GM18526 (cell line): Measurements from ENCODE around the gene CYSTM1.

Source experiments
- POLR2A ChIP-seq: IDR thresholded peaks from 3 replicates; pipeline ENCODE4 v1.6.1; 2011; ENCODE audit not compliant: insufficient read length; ENCODE audit errors: extremely low read depth

CYSTM1 gene

GRCh38 chr5:140235791-140236551 is 61.0 kb downstream of the CYSTM1 start:
- TF ChIP-seq POLR2A = no peak

DNA sequence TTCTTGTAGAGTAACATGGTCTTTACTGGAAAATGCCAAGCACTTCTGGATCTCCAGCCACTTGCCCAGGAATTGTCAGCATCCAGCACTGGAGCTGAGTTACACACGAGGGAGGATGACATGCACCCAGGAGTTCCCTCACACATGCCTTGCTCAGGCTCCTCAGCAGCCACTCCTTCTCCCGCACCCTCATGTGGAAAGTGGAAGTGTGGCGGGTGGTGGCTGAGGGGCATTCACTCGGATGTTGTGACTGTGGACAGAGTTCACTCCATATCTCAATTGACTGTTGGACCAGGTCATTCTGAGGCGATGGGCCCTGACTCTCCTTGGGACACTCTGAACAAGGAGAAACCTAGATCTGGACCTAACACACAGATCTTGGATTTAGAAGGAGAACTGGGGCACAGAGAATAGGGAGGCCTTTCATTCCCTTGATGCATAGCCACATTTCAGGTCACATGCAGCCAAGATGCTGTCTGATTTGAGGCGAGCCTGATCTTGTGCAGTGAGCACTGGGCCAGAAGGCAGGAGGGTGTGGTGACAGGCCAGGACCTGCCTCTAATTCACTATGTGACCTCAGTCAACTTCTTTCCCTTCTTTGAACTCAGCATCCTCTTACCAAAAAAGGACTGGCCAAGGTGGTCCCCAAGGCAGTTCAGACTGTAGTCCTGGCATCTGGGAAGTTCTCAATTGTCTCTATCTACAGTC is 62.1 kb downstream of the CYSTM1 start:
- no peak for TF ChIP-seq POLR2A

DNA sequence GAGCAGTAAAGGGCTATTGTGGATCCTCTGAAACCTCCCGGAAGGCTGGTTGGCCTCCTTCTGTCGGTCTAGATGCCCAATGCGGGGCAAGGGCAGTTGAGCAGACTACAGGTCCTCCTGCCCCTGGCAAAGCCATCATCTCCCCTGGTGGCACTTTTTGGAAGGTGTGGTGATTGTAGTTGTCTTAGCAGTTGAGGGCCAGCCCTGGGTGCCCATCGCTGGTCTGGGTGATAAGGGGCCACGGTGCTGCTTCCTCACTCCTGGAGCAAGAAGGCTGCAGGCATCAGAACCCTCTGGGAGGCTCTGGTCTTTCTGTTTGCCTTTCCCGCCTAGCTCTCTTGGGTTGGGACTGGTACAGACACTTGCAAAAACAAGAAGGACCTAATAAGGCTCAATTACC is 63.8 kb downstream of the CYSTM1 start:
- TF ChIP-seq POLR2A = no peak

GRCh38 chr5:140239461-140239860 is 64.5 kb downstream of the CYSTM1 start:
- no peak for TF ChIP-seq POLR2A

- TF ChIP-seq POLR2A = no peak
These were observed 65.1 kb downstream of the CYSTM1 start for GRCh38 chr5:140239939-140240700.

- TF ChIP-seq POLR2A = no peak
These were observed 66.2 kb downstream of the CYSTM1 start for GRCh38 chr5:140240987-140241706.

DNA sequence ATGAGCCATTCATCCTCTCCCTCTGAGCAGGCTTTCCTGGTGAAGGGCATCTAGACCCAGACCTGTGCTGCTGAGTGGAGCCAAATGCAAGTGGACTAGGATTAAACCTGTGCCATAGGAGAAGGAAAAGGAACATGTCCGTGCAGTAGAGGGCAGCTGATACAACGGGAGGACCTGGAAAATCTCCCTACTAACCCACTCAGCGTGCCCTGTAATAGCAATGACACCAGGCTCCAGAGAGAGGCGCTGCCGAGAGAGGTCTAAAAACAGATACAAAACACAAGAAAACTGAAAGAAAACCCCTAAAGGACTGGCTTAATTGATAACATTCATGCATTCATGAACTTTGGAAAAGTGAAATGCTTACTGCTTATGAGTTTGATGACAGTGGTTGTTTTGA is 67.1 kb downstream of the CYSTM1 start:
- no peak for TF ChIP-seq POLR2A

GRCh38 chr5:140242890-140243585 is 68.0 kb downstream of the CYSTM1 start:
- no peak for TF ChIP-seq POLR2A

DNA sequence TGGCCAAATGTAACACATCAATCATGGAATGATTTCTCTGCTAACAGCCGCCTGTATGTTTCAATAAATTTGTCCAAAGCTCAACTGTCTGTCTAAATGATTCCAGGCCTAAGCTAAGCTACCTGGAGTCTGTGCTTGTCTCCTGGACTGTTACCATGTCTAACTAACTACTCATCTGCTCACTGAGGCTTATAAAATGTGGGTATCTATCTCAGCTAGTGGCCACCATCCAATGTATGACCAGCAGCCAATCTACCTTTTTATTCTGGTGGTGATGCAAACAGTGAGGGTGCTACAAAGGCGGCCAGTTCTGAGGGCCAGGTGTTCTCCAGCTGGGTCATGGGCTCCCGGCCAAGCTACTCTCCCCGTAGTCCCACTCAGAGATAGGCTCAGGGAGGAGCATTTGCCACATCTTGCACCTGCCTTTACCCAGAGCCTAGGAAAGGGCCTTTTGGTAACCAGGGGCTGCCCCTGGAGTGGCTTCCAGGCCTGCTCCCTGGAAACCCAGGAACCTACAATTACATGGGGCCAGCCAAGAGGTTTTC is 68.8 kb downstream of the CYSTM1 start:
- no peak for TF ChIP-seq POLR2A

- no peak for TF ChIP-seq POLR2A
These were observed 69.6 kb downstream of the CYSTM1 start for GRCh38 chr5:140244525-140245025.

DNA sequence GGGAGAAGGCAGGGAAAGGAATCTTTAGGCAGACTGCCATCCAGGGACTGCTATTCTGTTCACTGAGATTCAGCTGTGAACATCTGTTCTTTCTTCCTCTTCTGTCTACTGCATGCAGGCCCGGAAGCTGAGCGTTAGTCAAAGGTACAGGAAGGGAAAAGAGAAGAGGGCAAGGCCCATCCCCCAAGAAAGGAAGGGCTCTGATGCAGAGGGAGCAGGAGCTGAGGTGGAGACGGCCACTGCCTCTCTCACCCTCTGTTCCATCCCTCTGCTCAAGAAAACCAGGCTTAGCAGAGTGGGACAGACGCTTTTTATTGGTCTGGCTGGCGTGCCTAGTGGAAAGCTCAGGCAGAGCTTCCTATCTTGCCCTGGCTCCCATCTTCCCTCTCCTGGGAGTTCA is 70.4 kb downstream of the CYSTM1 start:
- no peak for TF ChIP-seq POLR2A

DNA sequence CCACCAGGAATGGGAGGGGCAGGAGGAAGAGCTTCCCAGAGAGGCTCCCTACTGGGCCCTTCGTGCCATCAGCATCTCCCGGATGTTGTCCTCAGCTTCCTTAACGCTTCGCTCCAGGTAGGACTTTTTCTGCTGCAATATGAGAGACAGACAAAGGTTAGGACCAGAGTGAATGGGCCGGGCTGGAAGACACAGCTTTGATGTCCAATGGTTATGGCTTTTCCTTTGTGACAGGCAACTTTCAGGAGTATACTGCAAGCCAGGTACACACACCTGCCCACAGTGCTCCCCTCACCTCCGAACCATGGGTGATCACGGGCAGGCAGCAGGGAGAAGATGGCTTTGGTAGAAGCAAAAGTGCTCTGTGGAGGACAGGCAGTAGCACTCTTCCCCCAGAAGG is 70.9 kb downstream of the CYSTM1 start:
- no peak for TF ChIP-seq POLR2A

GRCh38 chr5:140246378-140247122 is 71.6 kb downstream of the CYSTM1 start:
- TF ChIP-seq POLR2A = no peak
